Loucy (cell line): Measurements from ENCODE around the gene USP31.

Experiments used
- H2AFZ ChIP-seq: fragments of 200-600 bp; sonication (generic); 2 replicates; pipeline ENCODE4 v1.6.0; 2016; ENCODE audit warnings: antibody characterized with exemption, mild to moderate bottlenecking, low read length, moderate library complexity
- H3F3A ChIP-seq: fragments of 200-600 bp; 2 replicates; pipeline ENCODE4 v1.6.0; 2016; ENCODE audit warnings: antibody characterized with exemption, low read depth, mild to moderate bottlenecking
- H3K27me3 ChIP-seq: fragments of 200-600 bp; sonication (generic); 2 replicates; pipeline ENCODE4 v1.6.1; 2014; ENCODE audit warnings: low read length, mild to moderate bottlenecking; ENCODE audit not compliant: insufficient read depth, poor library complexity, severe bottlenecking
- H3K36me3 ChIP-seq: fragments of 200-600 bp; sonication (generic); 2 replicates; pipeline ENCODE4 v1.6.1; 2016; ENCODE audit warnings: low read length; ENCODE audit not compliant: insufficient read depth
- H3K4me1 ChIP-seq: fragments of 200-600 bp; sonication (generic); 2 replicates; pipeline ENCODE4 v1.5.1; 2014; ENCODE audit warnings: low read length, mild to moderate bottlenecking; ENCODE audit not compliant: insufficient read depth, poor library complexity, severe bottlenecking
- H3K4me2 ChIP-seq: fragments of 200-600 bp; sonication (generic); 2 replicates; pipeline ENCODE4 v1.6.0; 2014; ENCODE audit warnings: antibody characterized with exemption, low read length, low read depth, mild to moderate bottlenecking; ENCODE audit not compliant: poor library complexity, severe bottlenecking
- H3K4me3 ChIP-seq: fragments of 200-600 bp; sonication (generic); 2 replicates; pipeline ENCODE4 v1.5.1; 2014; ENCODE audit warnings: low read length, mild to moderate bottlenecking, mixed read lengths; ENCODE audit not compliant: poor library complexity, severe bottlenecking
- H3K79me2 ChIP-seq: fragments of 200-600 bp; sonication (generic); 2 replicates; pipeline ENCODE4 v1.6.1; 2014; ENCODE audit warnings: low read length; ENCODE audit not compliant: insufficient read depth
- H3K9ac ChIP-seq: fragments of 200-600 bp; sonication (generic); 2 replicates; pipeline ENCODE4 v1.6.0; 2014; ENCODE audit warnings: mild to moderate bottlenecking, low read depth, low read length, moderate library complexity; ENCODE audit not compliant: poor library complexity, severe bottlenecking
- H3K9me2 ChIP-seq: fragments of 200-600 bp; sonication (generic); replicated peaks from 2 replicates; pipeline ENCODE4 v1.6.1; 2016; ENCODE audit warnings: low read depth, low read length, mixed read lengths
- H3K9me3 ChIP-seq: fragments of 200-600 bp; sonication (generic); 2 replicates; pipeline ENCODE4 v1.6.1; 2014; ENCODE audit warnings: mild to moderate bottlenecking, antibody characterized with exemption, low read length, low read depth; ENCODE audit not compliant: insufficient read depth
- H4K20me1 ChIP-seq: fragments of 200-600 bp; sonication (generic); 2 replicates; pipeline ENCODE4 v1.6.0; 2014; ENCODE audit warnings: antibody characterized with exemption, low read length, mild to moderate bottlenecking; ENCODE audit not compliant: insufficient read depth, poor library complexity, severe bottlenecking
- EZH2phosphoT487 ChIP-seq: fragments of 200-600 bp; IDR thresholded peaks from 2 replicates; pipeline ENCODE4 v1.6.1; 2018; ENCODE audit warnings: antibody characterized with exemption, mild to moderate bottlenecking, moderate library complexity, borderline replicate concordance
- TF ChIP-seq, protein P1 (sequence below): fragments of 200-600 bp; sonication (generic); conservative IDR thresholded peaks from 2 replicates; pipeline ENCODE4 v1.5.1; 2014; ENCODE audit warnings: mild to moderate bottlenecking, antibody characterized with exemption, low read length

The USP31 gene

GRCh38 chr16:23131436-23131835 lies 17.8 kb downstream of the USP31 start:
- no peaks in the 10 kb centered on the region for H4K20me1 ChIP-seq
- H2AFZ ChIP-seq = no peak overlapping the region
- no peak overlapping the region for H3K4me3 ChIP-seq
- TF ChIP-seq, protein P1, sequence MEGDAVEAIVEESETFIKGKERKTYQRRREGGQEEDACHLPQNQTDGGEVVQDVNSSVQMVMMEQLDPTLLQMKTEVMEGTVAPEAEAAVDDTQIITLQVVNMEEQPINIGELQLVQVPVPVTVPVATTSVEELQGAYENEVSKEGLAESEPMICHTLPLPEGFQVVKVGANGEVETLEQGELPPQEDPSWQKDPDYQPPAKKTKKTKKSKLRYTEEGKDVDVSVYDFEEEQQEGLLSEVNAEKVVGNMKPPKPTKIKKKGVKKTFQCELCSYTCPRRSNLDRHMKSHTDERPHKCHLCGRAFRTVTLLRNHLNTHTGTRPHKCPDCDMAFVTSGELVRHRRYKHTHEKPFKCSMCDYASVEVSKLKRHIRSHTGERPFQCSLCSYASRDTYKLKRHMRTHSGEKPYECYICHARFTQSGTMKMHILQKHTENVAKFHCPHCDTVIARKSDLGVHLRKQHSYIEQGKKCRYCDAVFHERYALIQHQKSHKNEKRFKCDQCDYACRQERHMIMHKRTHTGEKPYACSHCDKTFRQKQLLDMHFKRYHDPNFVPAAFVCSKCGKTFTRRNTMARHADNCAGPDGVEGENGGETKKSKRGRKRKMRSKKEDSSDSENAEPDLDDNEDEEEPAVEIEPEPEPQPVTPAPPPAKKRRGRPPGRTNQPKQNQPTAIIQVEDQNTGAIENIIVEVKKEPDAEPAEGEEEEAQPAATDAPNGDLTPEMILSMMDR = no peak
- no peak for TF ChIP-seq EZH2phosphoT487
- peaks cover 44% of the 10 kb centered on the region for H3K79me2 ChIP-seq
- H3K9ac ChIP-seq = no peak overlapping the region
- H3K9me3 ChIP-seq = no peaks in the 10 kb centered on the region
- no peaks in the 10 kb centered on the region for H3K27me3 ChIP-seq
- H3F3A ChIP-seq = no peaks in the 10 kb centered on the region
- no peaks in the 10 kb centered on the region for H3K36me3 ChIP-seq
- H3K4me1 ChIP-seq = peaks cover 34% of the 10 kb centered on the region
- H3K9me2 ChIP-seq = no peaks in the 10 kb centered on the region
- H3K4me2 ChIP-seq = no peak overlapping the region

GRCh38 chr16:23131036-23131435 lies 18.2 kb downstream of the USP31 start:
- TF ChIP-seq, protein P1 = no peak
- no peak for TF ChIP-seq EZH2phosphoT487
- H3K4me1 ChIP-seq = peaks cover 34% of the 10 kb centered on the region
- H3K4me2 ChIP-seq = no peak overlapping the region
- no peak overlapping the region for H3K9ac ChIP-seq
- H3K27me3 ChIP-seq = no peaks in the 10 kb centered on the region
- no peaks in the 10 kb centered on the region for H3K36me3 ChIP-seq
- H2AFZ ChIP-seq = no peak overlapping the region
- H3K79me2 ChIP-seq = peaks cover 43% of the 10 kb centered on the region
- H3K4me3 ChIP-seq = no peak overlapping the region
- H3F3A ChIP-seq = no peaks in the 10 kb centered on the region
- H4K20me1 ChIP-seq = no peaks in the 10 kb centered on the region
- no peaks in the 10 kb centered on the region for H3K9me2 ChIP-seq
- no peaks in the 10 kb centered on the region for H3K9me3 ChIP-seq

DNA sequence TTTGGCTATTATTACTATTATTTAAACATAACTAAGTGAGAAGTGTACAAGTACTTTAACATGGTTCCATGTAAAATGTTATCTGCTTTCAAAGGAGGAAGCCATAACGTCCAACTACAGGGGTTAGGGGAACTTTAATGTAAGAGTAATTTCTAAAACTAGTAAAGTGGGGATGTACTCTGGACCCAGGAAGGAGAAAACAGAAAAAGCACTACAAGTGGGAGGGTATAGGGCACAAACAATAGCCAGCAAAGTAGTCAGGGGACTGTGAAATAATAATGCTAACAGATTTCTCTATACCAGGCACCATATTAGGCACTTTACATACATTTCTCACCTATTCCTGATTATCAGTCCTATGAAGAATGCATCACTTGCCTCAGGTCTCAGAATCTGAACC lies 19.6 kb downstream of the USP31 start:
- Histone ChIP-seq H3K4me3 (no peak overlapping the region), H3K9me3 (no peaks in the 10 kb centered on the region), H3K36me3 (no peaks in the 10 kb centered on the region), H3K4me2 (no peak overlapping the region), H3K79me2 (peaks cover 42% of the 10 kb centered on the region; the same call in 1 of the 2 replicates), H3F3A (no peaks in the 10 kb centered on the region), H3K4me1 (peaks cover 34% of the 10 kb centered on the region), H3K27me3 (no peaks in the 10 kb centered on the region), H3K9ac (no peak overlapping the region), H2AFZ (no peak overlapping the region), H4K20me1 (no peaks in the 10 kb centered on the region), H3K9me2 (no peaks in the 10 kb centered on the region)
- TF ChIP-seq EZH2phosphoT487 = no peak
- TF ChIP-seq, protein P1 = no peak
